Anterior cingulate cortex (tissue), 58 donors: ENCODE data around the gene CDH15.

Experiments used
- DNase-seq, 58 donors: peaks; one replicate each; lab custom pipeline; 2025; lab: John Stamatoyannopoulos, UW

CDH15 gene

DNA sequence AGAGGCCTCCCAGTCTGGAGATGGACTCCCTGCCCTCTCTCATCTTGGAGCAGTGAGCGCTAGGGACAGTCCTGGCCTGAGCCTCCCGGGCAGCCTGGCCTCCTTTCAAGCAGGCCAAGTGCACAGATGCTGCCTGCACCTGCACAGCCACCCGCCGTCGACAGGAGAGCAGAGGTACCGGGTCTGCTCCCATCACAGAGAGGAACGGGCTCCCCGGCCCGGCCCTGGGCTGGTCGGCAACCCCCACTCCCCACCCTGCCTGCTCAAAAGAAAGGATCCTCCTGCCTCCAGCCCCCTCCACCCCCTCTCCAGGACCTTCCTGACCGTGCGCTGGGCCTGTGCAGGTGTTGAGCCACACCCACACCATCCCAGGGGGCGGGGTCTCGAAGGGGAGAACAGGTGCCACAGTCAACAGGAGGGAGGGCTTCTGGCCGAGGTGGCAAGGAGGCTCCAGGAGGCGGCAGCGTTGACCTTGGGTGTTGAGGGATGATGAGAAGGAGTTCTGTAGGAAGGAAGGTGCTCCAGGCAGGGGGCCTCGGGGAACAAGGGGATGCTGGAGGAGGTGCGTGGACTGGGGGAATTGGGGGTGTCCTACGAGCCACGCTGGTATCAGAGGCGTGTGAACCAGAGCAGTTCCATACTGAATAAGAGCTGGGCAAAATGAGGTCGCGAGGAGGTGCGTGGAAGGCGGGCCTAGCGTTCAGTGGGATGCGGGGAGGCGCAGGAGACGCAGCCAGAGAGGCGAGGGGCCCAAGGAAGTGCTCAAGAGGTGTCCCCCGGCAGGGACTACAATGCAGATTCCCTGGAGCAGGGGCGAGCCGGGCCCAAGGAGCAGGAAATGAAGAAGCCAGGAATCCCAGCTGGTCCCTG, 967 bp upstream of the CDH15 start:
- no peak for DNase-seq

DNA sequence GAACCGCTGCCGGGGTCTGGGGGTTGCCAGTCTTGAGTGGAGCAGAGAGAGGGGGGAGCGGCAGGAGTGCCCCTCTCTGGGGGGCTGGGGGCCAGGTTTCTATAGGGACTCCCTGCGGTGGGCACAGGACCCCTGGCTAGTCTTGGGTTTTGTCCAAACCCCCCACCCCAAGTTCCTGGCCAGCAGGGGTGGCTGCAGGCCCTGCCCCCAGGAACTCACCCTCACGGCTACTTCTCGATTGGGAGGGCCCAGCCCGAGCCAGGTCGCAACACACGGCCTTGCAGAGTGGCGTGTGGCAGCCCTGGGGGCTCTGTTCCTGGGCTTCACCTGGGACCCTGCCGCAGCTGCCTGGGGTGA, 601 bp downstream of the CDH15 start:
- DNase-seq, result no peak

DNA sequence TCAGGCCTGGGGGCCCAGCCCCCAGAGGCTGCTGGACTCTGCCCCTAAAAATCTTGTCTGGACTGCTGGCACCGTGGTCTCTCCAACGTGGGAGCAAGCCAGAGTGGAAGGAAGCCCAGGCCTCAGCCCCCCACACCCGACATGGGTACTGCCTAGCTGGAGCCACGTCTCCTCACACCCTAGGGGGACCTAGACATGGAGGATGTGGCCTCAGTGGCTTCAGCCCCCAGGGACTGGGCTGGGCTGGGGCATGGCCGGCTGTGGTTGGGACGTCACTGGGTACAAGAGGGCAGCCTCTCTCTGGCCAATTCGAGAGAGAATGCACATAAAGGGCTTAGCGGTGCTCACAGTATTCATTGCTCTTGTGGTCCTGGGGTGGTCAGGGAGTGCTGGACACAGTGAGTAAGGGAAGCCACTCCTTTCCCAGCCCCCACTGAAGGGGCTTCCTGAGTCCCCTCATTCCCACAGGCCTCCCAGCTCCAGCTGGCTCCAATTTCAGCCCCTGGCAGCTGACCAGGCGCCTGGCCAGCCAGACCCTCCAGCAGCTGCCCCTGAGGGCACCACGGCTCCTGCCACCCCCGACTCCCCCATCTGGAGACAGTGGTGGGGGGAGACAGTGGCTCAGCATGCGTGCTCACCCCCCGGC, 1.1 kb downstream of the CDH15 start:
- DNase-seq, result no peak

DNA sequence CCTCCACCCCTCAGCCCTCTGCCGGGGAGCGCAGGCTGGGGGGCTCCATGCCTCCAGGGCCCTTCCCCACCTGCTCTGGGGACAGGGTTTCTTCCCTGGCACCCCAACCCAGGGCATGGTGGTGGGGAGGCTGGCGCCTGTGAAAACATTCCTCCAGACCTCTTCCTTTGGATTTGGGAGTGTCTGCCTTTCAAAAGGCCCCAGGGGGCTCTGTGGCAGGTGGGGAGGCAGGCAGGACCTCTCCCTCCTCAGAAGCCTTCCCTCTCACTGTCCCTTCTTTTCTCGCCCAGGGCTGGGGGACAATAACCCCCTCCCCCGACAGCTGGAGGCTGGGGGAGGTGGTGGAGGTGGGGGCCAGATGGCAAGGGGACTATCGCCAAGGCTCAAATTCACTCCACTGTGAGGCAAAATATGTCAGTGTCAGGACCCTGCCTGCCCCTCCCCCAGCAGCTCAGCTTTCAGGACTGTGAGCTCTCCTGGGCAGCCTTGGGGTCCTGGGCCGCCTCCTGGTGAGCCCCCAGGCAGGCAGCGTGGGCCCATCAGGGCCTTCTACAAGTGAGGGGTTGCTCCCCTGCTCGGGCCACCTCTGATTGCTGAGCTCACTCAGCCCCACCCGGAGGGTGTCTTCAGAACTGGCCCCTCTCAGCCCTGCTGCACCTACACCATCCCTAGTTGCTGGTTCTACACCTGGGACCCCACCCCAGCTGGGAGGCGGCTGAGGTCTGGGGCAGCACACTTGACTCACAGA, 1.8 kb downstream of the CDH15 start:
- DNase-seq, result no peak

DNA sequence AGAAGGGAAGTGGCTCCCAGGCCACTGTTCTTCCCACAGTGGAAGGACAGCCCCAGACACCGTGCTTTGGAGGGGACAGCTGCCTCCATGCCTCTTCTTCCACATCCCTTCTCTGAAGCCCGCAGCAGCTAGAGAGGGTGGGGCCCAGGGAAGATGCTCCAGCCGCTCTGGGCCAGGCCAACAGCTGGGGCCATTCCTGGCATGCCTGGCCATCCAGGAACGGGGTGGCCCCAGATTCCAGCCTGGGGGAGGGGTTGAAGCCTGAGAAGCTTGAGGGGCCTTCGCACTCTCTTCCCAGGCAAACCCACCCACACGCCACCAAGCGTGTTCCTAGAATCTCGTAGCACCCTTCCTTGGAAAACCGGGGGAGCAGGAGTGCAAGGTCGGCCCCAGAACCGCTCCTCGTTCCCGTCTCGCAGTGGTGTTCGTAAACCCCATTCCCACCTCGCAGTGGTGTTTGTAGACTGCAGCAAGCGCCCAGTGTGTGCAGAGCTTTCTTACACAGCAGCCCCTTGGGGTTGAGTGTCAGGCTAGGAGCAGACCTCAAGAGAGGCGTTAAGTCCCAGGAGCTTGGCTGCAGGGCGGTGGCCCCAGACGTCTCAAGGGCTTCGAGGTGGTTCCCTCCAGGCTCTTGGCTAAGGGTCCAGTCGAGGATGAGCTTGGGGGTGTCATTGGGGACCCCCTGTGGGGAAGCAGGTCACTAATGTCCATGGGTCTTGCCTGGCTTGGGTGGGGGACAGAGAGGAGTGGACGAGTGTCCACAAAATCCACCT, 2.7 kb downstream of the CDH15 start:
- DNase-seq, result no peak

DNA sequence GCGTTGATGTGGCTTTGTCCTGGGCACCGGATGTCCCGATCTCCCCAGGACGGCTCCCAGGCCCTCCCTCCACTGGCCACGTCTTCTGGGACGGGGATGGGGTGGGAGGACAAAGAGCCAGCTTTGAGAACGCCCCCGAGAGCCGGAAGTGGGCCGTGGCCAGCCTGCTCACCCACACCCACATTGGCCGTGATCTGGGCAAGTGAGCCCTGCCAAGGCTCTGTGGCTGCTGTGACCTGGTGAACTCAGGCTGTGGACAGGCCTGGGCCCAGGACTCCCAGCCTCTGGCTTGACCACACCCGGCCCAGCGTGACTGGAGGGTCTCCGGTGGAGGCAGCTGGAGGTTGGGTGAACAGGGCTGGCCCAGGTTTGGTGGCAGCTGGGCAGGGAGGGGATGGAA, 3.3 kb downstream of the CDH15 start:
- DNase-seq, result no peak

DNA sequence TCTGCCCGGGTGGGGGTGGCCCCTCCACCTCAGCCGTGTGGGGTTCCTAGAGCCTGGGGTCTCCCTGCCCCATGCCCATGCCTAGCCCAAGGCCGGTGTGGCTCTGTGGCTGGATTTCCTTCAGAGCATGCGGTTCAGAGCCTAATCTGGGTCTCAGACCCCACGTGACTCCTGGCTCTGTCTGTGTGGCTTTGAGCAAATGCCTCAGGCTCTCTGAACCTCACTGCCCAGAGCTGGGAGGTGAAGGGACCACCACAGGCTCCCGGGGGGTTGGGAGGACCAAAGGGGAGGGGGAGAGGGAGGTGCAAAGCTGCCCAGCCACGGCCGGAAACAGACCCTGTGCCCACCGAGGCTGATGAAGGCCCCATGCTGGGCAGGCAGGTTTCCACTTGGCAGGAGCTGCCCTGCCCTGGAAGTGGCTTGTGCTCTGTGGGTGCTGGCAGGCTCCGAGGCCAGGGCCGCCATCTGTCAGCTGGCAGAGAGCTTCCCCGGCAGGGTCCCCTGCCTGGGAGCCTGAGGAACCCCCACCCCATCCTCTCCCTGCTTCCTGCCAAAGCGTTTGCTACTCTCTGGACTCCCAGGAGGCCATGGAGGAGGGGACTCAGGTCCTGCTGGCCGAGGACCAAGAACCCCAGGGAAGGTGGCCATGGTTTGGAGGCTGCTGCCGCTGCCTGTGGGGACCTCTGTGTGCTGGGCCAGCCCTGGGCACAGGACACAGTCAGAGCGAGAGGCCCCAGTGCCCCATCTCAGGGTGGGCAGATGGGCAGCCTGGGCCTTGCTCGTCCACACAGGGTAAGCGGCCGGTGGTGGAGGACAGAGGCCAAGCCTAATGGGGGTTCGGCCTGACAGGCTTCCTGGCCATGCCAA, 4.0 kb downstream of the CDH15 start:
- DNase-seq, result no peak

DNA sequence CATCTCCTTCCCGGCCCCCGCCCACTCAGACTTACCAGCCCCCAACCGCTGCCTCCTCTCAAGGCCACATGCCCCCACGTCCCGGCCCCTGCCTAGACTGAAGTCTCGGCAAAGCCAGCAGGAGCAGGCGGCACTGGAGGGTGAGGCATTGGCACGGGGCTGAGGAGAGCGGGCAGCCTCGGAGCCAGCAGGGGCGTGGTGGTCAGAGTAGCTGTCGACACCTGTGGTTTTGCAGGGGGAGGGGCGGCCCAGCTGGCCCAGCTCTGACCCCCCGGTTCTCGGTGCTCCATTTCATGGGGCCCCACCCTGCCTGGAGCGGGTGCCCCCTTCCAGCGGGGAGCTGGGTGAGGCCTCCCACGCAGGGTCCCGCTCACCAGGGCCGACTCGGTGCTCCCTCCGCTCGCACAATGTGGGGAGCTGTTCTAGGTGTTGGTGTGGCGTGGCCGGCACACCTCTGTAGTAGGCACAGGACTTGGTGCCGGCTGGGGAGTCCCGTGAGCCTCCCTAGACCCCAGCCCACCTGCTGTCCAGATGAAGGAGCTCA, 4.7 kb downstream of the CDH15 start:
- DNase-seq, result no peak

DNA sequence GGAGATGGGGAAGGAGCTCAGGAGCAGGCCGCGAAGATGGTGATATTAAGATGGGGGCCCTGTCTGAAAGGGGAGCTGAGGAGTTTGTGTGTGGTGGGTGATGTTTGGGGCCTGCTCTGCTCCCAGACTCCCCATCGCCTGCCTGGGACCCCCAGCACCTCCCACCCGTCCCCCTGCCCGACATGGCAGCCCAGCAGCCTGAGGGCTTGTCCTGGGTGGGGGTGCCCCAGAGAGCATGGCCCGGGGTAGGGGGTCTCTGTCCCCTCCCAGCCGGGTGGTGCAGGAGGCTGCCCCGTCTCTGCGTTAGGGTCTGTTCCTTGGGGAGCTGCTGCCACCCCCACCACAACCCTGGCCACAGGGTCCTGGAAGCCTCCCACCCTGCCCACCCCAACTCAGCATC, 5.2 kb downstream of the CDH15 start:
- no peak for DNase-seq

DNA sequence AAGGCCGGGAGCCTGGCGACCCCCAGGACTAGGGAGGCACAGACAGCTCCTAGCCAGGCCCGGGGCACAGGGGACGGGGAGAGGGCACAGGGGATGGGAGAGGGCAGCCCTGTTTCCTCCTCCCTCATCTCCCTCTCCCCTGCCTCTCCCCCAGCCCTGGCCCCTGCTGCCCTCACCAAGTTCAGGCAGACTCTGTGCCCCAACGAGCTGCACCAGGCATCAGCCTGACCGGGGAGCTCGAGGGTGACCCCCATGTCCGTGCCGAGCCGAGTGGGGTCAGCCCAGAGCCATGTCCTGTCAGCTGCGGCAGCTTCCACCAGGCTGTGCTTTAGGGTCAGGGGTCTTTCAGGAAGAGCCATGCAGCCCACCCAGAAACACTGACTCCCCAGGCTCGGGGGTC, 6.0 kb downstream of the CDH15 start:
- DNase-seq, result no peak

DNA sequence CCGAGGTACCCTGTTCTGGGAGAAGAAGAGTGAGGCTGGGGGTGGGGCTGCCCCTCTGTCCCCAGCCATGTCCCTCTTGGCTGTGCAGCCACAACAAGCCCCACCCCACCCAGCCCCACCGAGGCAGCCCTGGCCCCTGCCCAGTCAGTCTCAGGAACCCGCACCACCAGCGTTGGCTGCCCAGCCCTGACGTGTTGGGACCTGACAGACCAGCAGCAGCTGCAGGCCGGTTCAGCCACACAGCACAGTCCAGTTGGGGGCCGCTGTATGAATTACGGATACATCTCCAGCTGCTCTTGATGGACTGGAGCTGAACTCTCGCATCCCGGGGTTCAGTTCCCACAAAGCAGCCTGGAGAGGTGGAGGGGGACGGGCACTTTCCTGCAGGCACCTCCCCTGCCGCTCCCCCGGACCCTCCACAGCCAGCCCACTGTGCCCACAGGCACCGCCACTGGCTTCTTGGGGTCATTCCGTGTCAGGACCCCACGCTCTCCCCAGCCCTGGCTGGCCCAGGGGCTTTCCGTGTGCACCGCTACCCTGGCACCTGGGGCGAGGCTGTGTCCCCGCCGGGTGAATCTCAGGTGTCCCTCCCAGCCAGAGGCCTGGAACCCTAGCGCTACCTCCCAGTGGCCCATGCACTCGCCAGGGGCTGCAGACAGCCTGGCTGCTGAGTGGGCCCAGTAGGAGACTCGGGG, 7.1 kb downstream of the CDH15 start:
- DNase-seq, result no peak

DNA sequence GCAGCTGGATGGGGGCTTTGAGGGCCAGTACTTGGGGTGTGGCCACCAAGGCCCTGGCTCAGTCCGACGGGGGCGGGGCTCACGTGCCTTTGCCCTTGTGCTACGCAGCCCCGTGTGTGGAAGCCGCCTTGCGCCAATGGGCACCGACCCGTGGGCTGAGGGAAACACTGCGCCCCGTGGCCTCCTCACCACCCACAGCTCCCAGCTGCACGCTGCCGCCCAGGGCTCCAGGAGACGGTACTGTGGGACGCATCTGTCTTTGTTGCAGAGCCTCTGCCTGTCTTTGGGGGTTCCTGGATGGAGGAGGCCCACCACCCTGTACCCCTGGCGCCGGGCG, 7.6 kb downstream of the CDH15 start:
- DNase-seq, result no peak

DNA sequence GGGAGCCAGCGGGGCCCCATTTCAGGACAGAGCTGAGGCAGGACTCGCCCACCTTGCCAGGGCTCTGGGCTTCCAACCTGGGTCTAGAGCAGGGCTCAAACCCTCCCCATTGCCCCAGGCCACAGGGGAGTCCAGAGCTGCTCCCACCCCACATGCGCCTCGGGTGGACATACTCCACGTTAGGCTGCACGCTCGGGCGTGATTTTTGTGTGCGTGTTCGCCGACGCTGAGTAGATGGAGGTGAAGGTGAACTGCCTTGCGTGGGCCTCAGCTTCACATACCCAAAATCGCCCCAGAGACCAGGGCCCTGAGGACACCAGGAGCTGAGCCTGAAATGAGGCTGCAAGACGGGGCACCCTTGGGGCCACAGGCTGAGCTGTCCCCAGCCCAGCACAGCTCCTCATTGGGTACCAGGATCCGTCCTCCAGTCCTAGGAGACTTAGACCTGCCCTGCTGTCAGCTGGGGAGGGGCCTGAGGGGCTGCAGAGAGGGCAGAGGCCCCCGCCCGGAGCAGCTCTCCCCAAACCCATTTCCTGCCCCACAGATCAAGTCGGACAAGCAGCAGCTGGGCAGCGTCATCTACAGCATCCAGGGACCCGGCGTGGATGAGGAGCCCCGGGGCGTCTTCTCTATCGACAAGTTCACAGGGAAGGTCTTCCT, 8.2 kb downstream of the CDH15 start:
- DNase-seq, result no peak

DNA sequence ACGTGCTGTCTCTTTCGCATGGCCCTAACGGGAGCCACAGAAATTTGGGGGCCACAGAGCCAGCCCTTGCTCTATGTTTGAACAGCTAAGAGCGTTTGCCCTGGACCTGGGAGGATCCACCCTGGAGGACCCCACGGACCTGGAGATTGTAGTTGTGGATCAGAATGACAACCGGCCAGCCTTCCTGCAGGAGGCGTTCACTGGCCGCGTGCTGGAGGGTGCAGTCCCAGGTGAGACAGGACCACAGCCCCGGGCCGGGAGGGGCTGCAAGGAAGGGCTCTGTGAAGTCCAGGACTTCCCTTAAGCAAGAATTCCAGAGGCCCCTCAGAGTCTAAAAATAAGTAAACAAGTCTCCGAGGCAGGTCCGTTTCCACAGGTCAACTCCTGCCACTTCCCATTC, 11.9 kb downstream of the CDH15 start:
- DNase-seq, result no peak

DNA sequence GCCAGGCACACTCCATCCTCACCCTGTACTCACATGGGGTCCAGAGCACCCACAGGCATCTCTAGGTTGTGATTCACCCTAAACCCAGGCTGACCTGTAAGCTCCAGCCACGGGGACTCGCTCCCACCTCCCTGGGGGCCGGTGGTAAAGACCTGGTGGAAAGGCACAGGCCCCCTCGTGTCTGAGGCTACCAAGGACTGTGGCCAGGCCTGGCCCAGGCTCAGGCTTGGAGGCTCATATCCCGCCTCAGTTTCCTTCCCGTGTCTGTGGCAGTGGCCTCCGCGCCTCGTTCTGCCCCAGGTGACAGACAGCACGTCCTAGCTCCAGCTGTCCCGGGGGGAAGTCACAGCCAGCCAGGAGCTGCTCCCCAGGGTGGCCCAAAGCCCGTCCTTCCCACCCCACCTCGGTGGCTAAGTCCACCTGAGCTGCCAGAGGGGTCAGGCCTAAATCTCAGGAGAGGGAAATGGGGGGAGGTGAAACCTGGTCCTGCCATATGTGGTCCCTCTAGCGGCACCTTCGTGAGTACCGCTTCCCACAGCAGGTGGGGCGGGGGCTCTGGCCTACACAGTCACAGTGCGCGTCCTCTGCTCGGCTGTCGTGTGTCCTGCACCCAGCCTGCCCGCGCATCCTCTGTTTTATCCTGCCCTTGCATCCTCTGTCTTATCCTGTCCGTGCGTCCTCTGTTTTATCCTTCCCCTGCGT, 12.6 kb downstream of the CDH15 start:
- DNase-seq, result no peak

DNA sequence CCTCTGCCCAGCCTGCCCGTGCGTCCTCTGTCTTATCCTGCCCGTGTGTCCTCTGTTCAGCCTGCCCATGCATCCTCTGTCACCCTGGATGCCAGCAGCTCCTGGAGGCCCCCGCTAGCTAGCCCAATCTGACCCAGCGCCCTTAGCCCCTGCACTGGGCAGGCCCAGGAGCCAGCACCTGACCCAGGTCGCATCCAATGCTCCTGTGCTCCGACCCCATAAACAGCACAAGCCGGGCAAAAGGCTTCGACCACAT, 13.1 kb downstream of the CDH15 start:
- no peak for DNase-seq

DNA sequence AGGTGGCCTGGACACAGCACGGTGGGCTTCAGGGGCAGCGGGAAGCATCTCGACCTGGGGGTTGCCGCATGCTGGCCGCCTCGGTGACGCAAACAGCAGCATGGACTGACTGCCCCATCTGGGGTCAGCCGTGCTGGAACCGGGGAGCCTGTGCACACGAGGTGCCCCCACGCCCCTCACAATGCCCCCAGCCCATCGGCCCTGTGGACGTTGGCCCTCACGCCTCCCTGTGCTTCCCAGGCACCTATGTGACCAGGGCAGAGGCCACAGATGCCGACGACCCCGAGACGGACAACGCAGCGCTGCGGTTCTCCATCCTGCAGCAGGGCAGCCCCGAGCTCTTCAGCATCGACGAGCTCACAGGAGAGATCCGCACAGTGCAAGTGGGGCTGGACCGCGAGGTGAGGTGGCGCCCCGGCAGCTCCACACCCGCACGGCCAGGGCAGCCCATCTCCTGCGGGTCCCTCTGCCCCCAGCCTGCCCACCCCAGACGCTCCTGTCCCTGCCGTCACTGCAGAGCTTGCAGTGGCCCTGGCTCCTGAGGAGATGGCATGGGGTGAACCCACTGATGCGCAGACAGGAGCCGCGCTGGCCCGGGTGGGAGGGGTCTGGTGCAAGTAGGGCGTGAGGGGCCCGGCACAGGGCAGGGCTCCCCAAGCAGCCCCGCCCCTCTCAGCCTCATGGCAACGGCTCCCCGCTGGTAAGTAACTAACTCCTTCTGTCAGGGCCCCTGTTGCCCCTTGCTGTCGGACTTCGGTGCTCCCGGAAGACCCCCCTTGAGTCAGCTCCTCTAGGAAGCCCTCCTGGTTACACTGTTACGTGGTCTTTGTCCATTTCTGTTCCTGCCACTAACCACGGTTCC, 13.6 kb downstream of the CDH15 start:
- DNase-seq, result no peak
